ENCODE results near the gene PAF1.
"Not testable (repeated sequence)": the region's sequence is repeated elsewhere in the genome, so short reads cannot be mapped to it uniquely, and the experiment has no call there.

PAF1 gene

GRCh38 chr19:39356647-39357046, 34.3 kb downstream of the PAF1 start:
- no peak for DNase-seq (ENCODE audit: low read depth in 2 of 3, low spot score in 1 of 3)

DNA sequence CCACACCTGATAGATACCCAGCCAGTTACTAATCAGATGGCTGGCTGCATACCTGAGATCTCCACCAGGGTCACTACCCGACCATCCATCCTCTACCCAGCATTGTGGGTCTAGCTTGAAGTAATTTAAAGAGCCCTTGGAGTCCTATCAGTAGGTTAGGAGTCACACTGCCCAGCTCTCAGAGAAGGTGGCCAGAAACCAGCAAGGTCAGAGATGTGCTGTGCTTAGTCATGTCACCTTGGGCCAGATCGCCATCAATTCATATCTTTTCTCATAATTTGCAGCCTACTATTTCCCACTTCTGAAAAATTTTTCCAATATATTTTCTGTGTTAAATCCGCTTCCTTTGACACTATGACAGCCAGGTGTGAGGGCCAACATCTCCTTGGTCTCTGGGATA, 34.8 kb downstream of the PAF1 start:
- no peak for DNase-seq (ENCODE audit: low read depth in 2 of 3, low spot score in 1 of 3)

DNA sequence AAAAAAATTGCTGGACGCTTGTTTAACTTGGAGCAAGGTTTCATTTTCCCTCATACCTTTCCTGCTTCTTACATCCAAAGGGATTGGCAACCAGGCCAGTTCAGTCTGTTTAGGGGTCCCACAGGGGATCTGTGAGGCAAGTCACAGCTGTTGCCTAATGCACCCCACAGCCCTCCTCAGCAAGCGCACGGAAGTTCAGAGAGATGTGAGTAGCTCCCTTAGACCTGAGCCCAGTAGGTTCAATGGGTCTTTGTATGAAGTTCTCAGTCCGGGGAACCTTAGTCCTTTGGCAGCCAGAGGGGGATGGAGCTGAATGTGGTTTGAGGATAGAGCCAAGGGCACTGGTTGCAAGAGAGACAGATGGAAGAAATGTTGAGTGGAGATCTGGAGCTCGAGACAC, 35.7 kb downstream of the PAF1 start:
- DNase-seq (ENCODE audit: low read depth in 2 of 3, low spot score in 1 of 3) = no peak

- DNase-seq (ENCODE audit: low read depth in 2 of 3, low spot score in 1 of 3) = no peak
These were observed 38.3 kb downstream of the PAF1 start for GRCh38 chr19:39352381-39353255.

- DNase-seq (ENCODE audit: low read depth in 2 of 3, low spot score in 1 of 3) = peak in 2 of 3 donors; percentile 34 to 70
These were observed 39.3 kb downstream of the PAF1 start for GRCh38 chr19:39351537-39352064.

DNA sequence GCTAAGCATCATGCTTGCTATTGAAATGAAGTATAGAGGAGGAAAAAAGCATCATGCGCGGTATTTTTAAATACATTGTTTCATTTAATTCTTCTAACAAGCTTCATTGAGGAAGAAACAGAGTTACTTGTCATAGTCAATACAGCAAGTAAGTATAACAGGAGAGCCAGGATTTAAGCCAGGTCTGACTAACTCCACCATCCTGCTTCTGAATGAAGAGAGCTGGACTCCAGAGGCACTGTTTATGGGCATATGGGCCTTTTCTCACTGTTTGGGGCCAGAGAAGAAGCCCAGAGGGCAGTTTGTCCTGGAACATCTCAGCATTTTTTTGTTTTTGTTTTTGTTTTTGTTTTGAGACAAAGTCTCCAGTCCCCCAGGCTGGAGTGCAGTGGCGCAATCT, 40.8 kb downstream of the PAF1 start:
- DNase-seq (ENCODE audit: low read depth in 2 of 3, low spot score in 1 of 3) = no peak

DNA sequence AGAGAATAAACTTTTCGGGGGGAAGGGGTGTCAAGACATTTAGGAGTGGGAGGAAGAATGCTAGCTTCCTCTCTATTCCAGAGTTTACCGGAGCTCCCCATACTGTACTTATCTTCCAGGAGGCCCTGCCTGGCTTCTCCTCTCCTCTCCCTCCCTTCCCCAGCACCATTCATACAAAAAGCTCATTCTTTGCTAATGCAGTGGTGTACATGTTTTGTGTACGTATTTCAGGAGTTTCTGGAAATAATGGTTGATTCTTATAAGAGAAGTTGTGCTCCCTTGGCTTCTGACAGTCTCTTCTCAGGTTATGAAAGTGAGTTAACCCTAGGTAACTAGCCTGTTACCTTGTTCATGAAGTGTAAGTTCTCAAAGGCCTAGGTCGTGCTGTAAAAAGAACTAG, 41.6 kb downstream of the PAF1 start:
- no peak for DNase-seq (ENCODE audit: low read depth in 2 of 3, low spot score in 1 of 3)

GRCh38 chr19:39347332-39348164, 43.4 kb downstream of the PAF1 start:
- DNase-seq (ENCODE audit: low read depth in 2 of 3, low spot score in 1 of 3) = no peak

DNA sequence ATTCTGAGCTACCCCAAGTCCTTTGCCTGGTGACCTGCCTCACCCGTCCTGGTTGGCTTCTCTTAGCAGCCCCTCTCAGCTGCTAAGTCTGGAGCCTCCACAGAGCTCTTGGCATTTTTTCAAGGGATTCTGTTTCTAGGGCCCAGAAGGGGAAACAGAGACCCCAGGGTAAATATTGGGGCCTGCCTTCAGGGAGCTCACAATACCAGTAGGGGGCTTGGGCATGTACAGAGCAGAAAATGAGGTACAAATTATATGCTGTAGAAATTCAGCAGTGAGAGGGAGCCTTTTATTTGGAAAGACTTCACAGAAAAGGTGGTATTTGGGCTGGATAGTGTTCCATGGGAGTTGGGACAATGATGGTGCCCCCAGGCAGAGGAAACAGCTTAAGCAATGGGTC, 45.0 kb downstream of the PAF1 start:
- DNase-seq (ENCODE audit: low read depth in 2 of 3, low spot score in 1 of 3) = no peak

- no peak for DNase-seq (ENCODE audit: low read depth in 2 of 3, low spot score in 1 of 3)
These were observed 48.1 kb downstream of the PAF1 start for GRCh38 chr19:39342647-39343305.

- peak; percentile 97 to 99 (median 99) for DNase-seq (ENCODE audit: low read depth in 2 of 3, low spot score in 1 of 3)
These were observed 48.9 kb downstream of the PAF1 start, which contains the start of gene SAMD4B for GRCh38 chr19:39341719-39342604. SAMD4B (plus strand) TSS chr19:39342421; CDS start chr19:39356894, 14,473 bp downstream.

GRCh38 chr19:39341129-39341718, 49.7 kb downstream of the PAF1 start:
- DNase-seq (ENCODE audit: low read depth in 2 of 3, low spot score in 1 of 3) = no peak

- not testable (repeated sequence) for DNase-seq (ENCODE audit: low read depth in 2 of 3, low spot score in 1 of 3)
These were observed 50.8 kb downstream of the PAF1 start for GRCh38 chr19:39340156-39340555.

GRCh38 chr19:39339674-39340073, 51.2 kb downstream of the PAF1 start:
- DNase-seq (ENCODE audit: low read depth in 2 of 3, low spot score in 1 of 3) = no peak

DNA sequence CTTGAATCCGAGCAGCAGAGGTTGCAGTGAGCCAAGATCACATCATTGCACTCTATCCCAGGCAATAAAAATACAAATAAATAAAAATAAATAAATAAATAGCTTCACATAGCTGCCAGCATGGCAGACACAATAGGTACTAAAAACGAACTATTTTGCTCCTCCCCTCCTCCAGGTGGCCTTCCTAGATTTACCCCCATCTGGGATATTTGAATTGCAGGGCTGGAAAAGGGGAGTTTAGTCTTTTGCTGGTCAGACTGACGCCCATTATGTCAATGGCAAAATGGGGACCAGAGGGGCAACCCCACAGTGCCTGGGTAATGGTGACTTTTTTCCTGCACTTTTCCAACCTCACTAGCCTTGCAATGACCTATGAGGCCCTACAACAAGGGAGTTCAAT, 54.4 kb downstream of the PAF1 start:
- no peak for DNase-seq (ENCODE audit: low read depth in 2 of 3, low spot score in 1 of 3)

Measured in stimulated activated CD4-positive, alpha-beta T cell treated with anti-CD3 and anti-CD28 coated beads, Interleukin-12 subunit alpha, Interleukin-12 subunit beta, amount 100 ng/mL, for 48 hours (primary cell).